Testis (tissue), 2 donors: ENCODE data around the gene EID2.

Experiments
- CTCF ChIP-seq, 3 experiments: fragments of 450-650 bp in 2 of 3; fragments of 200-600 bp in 1 of 3; sonication (generic) in 1 of 3; IDR thresholded peaks; one replicate each; pipeline ENCODE4 v1.5.1; 2016 to 2019; ENCODE audit warnings: antibody characterized with exemption in 3 of 3, mild to moderate bottlenecking in 2 of 3, moderate library complexity in 1 of 3
- POLR2A ChIP-seq: fragments of 450-650 bp; IDR thresholded peaks from one replicate; pipeline ENCODE4 v1.6.1; 2017; ENCODE audit warnings: antibody characterized with exemption, mild to moderate bottlenecking, moderate library complexity

- TF ChIP-seq CTCF (IDR thresholded peaks at IDR 0.05) (no peak), POLR2A (no peak)
Measured at GRCh38 chr19:39542206-39542605, 2.2 kb upstream of the EID2 start.
